PFSK-1 (cell line): ENCODE results near the gene NRIP3.

Source experiments
- POLR2AphosphoS5 ChIP-seq: IDR thresholded peaks from 2 replicates; pipeline ENCODE4 v1.6.1; 2012; ENCODE audit warnings: low read depth, mild to moderate bottlenecking, control low read depth, low read length, moderate library complexity
- SIN3A ChIP-seq: IDR thresholded peaks from 2 replicates; pipeline ENCODE4 v1.6.1; 2012; ENCODE audit warnings: mild to moderate bottlenecking, low read length, moderate library complexity, borderline replicate concordance; ENCODE audit not compliant: insufficient read depth
- TAF1 ChIP-seq: IDR thresholded peaks from 2 replicates; pipeline ENCODE4 v1.6.1; 2012; ENCODE audit warnings: low read length, control low read depth, borderline replicate concordance; ENCODE audit not compliant: insufficient read depth

DNA sequence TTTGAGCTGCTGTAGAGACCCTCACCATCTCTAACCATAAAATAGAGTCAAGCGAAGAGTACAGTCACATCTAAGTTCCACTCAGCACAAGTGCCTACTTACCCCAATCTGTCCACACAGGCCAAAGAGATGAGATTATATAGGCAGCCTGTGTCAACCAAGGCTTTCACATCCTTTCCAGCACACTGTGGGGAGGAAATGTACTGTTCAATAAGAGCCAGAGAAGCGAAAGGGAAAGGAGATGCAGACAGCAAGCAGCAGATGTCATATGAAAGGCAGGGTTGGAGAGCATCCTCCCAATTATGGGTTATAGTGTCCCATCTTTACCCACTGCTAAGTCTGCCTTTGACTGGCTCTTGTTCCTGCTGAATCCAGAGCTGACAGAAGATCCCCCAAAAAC is 16.4 kb downstream of the NRIP3 start:
- no peak for TF ChIP-seq POLR2AphosphoS5
- no peak for TF ChIP-seq SIN3A
- no peak for TF ChIP-seq TAF1
